Measurements from ENCODE around the gene REPS2.

DNA sequence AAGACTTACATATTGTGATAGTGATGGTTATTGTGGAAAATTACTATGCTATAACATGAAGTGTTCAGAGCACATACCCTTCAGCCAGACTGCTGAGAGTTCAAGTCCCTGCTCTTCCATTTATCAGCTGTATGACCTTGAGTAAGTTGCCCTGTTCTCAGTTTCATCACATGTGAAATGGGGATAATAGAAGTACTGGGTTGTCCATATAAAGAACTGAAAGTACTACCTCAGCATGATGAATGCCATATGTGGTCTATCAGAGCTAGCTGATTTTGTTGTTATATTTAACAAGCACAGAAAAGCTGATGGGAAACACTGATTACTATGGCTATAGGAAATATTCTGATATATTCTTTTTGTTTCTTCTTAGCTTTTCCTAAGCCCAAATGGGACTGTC lies 115.6 kb downstream of the REPS2 start:
- TF ChIP-seq POLR2AphosphoS5 (IDR thresholded peaks at IDR 0.05; ENCODE audit: low read depth) (no peak), EZH2phosphoT487 (IDR thresholded peaks at IDR 0.05; ENCODE audit: unreplicated experiment) (no peak), REST (IDR thresholded peaks at IDR 0.05; ENCODE audit: unreplicated experiment) (no peak), EZH2 (IDR thresholded peaks at IDR 0.05; ENCODE audit: low read depth, unreplicated experiment) (no peak), CREB1 (CRISPR knock-in tag; IDR thresholded peaks at IDR 0.05; ENCODE audit: low read depth) (no peak), JUNB (IDR thresholded peaks at IDR 0.05; ENCODE audit: unreplicated experiment) (no peak), ETS1 (IDR thresholded peaks at IDR 0.05) (no peak)
- TF ChIP-seq, protein P1, sequence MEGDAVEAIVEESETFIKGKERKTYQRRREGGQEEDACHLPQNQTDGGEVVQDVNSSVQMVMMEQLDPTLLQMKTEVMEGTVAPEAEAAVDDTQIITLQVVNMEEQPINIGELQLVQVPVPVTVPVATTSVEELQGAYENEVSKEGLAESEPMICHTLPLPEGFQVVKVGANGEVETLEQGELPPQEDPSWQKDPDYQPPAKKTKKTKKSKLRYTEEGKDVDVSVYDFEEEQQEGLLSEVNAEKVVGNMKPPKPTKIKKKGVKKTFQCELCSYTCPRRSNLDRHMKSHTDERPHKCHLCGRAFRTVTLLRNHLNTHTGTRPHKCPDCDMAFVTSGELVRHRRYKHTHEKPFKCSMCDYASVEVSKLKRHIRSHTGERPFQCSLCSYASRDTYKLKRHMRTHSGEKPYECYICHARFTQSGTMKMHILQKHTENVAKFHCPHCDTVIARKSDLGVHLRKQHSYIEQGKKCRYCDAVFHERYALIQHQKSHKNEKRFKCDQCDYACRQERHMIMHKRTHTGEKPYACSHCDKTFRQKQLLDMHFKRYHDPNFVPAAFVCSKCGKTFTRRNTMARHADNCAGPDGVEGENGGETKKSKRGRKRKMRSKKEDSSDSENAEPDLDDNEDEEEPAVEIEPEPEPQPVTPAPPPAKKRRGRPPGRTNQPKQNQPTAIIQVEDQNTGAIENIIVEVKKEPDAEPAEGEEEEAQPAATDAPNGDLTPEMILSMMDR (conservative IDR thresholded peaks at IDR 0.05; ENCODE audit: low read depth in 2 of 2): no peak

All from GM23338 (cell line).